Fibroblast of lung (primary cell): ENCODE results near the gene WHRN.

Experiments used
- CTCF ChIP-seq, 2 donors: IDR thresholded peaks in 1 of 2; conservative IDR thresholded peaks in 1 of 2; 1 replicate in 1 of 2; 2 replicates in 1 of 2; pipeline ENCODE4 v1.5.1; 2011 to 2012; ENCODE audit warnings: low read length in 2 of 2, control low read depth in 1 of 2, inconsistent platforms in 1 of 2, low read depth in 1 of 2, mild to moderate bottlenecking in 1 of 2
- EZH2 ChIP-seq: IDR thresholded peaks from 2 replicates; pipeline ENCODE4 v1.5.1; 2012; ENCODE audit warnings: low read length, control low read depth, mild to moderate bottlenecking; ENCODE audit errors: missing control alignments

- TF ChIP-seq CTCF (conservative IDR thresholded peaks at IDR 0.05 in 1 of 2, IDR thresholded peaks at IDR 0.05 in 1 of 2; ENCODE audit: low read depth in 1 of 2, low read length in 2 of 2) (peak; percentile 85 to 92), EZH2 (no peak)
Measured at GRCh38 chr9:114487607-114488300, 17.5 kb downstream of the WHRN start.
